H1 (cell line): ENCODE results near the gene C16orf54. TPM values are rescaled to one million over a fixed set of nuclear protein-coding genes. Genes with fewer than 3 reads are reported as not detected.
A peak's percentile ranks its signal among the peaks of the same experiment; 100 is the strongest.

Experiments
- CTCF ChIA-PET: fragments of 300-600 bp; sonication (Branson Sonifier 250); formaldehyde crosslinking; loops from one replicate; lab custom pipeline; 2021; ENCODE audit not compliant: partially characterized antibody; lab: Charles Lee
- POLR2A ChIA-PET: fragments of 300-600 bp; sonication (Branson Sonifier 250); formaldehyde crosslinking; loops from one replicate; lab custom pipeline; 2021; ENCODE audit warnings: inconsistent platforms; ENCODE audit not compliant: partially characterized antibody; lab: Charles Lee
- DNase-seq, 2 experiments: peaks; one replicate each; pipeline versions ENCODE4 v3.0.0 to v3.0.0-alpha.2; 2010 to 2022; ENCODE audit warnings: low spot score in 2 of 2, low read depth in 1 of 2, mixed read lengths in 1 of 2
- FAIRE-seq: peaks from 2 replicates; lab custom pipeline; 2011; peaks lifted over from hg19 to GRCh38; lab: Jason Lieb, UNC
- H2AFZ ChIP-seq: 2 replicates; pipeline ENCODE4 v1.8.1; 2012; ENCODE audit warnings: low read length, inconsistent platforms
- H2AK5ac ChIP-seq: 2 replicates; pipeline ENCODE4 v1.6.1; 2013; ENCODE audit warnings: low read depth, low read length
- H2BK120ac ChIP-seq: replicated peaks from 2 replicates; pipeline ENCODE3; 2013; ENCODE audit warnings: low read depth, low read length, inconsistent platforms
- H2BK12ac ChIP-seq: 2 replicates; pipeline ENCODE4 v1.6.1; 2013; ENCODE audit warnings: low read depth, low read length
- H2BK15ac ChIP-seq: 2 replicates; pipeline ENCODE4 v1.6.1; 2013; ENCODE audit warnings: low read length
- H2BK20ac ChIP-seq: 2 replicates; pipeline ENCODE4 v1.6.1; 2013; ENCODE audit warnings: low read length
- H2BK5ac ChIP-seq: 2 replicates; pipeline ENCODE4 v1.6.1; 2013; ENCODE audit warnings: low read depth, low read length
- H3K14ac ChIP-seq: 2 replicates; pipeline ENCODE4 v1.6.1; 2013; ENCODE audit warnings: inconsistent platforms; ENCODE audit not compliant: insufficient read length
- H3K18ac ChIP-seq: 2 replicates; pipeline ENCODE4 v1.6.1; 2013; ENCODE audit warnings: low read length; ENCODE audit errors: extremely low read depth
- H3K23ac ChIP-seq: 2 replicates; pipeline ENCODE4 v1.6.1; 2013; ENCODE audit warnings: inconsistent platforms; ENCODE audit not compliant: insufficient read length
- H3K23me2 ChIP-seq: 2 replicates; pipeline ENCODE4 v1.6.1; 2013; ENCODE audit warnings: low read depth, low read length
- H3K27ac ChIP-seq: 2 replicates; pipeline ENCODE4 v1.6.1; 2011; ENCODE audit warnings: low read depth, low read length, inconsistent platforms
- H3K27me3 ChIP-seq, 4 experiments: replicated peaks in 1 of 4; 1 replicate in 1 of 4; 2 replicates in 3 of 4; pipeline versions ENCODE4 v1.6.1 to v1.8.1; 2011 to 2013; ENCODE audit warnings: low read length in 3 of 4, mild to moderate bottlenecking in 3 of 4, inconsistent platforms in 2 of 4, mixed read lengths in 2 of 4, moderate library complexity in 1 of 4; ENCODE audit not compliant: control insufficient read depth in 3 of 4, insufficient read depth in 3 of 4; ENCODE audit errors: extremely low read depth in 1 of 4
- H3K36me3 ChIP-seq, 4 experiments: 2 replicates each; pipeline versions ENCODE4 v1.6.1 to v1.8.1; 2011 to 2013; ENCODE audit warnings: mild to moderate bottlenecking in 4 of 4, low read length in 3 of 4, moderate library complexity in 2 of 4, control low read depth in 1 of 4, inconsistent platforms in 1 of 4; ENCODE audit not compliant: insufficient read depth in 4 of 4, control insufficient read depth in 2 of 4
- H3K4ac ChIP-seq: replicated peaks from 2 replicates; pipeline ENCODE3; 2013; ENCODE audit warnings: low read length, low read depth, mixed read lengths, inconsistent platforms; ENCODE audit not compliant: insufficient read length
- H3K4me1 ChIP-seq, 4 experiments: replicated peaks in 1 of 4; 1 replicate in 1 of 4; 2 replicates in 3 of 4; pipeline versions ENCODE4 v1.6.1 to v1.8.1; 2011 to 2013; ENCODE audit warnings: low read length in 3 of 4, inconsistent platforms in 2 of 4, mixed read lengths in 1 of 4; ENCODE audit not compliant: insufficient read depth in 4 of 4, control insufficient read depth in 3 of 4
- H3K4me2 ChIP-seq, 2 experiments: 2 replicates each; pipeline versions ENCODE4 v1.6.1 to v1.8.1; 2011 to 2013; ENCODE audit warnings: low read depth in 2 of 2, low read length in 2 of 2, control low read depth in 1 of 2, inconsistent platforms in 1 of 2, mild to moderate bottlenecking in 1 of 2; ENCODE audit not compliant: insufficient read depth in 1 of 2
- H3K4me3 ChIP-seq, 4 experiments: fragments of 200-600, 300-600 bp in 1 of 4; sonication (generic), shearing (Covaris generic), sonication (Bioruptor Twin) in 1 of 4; 2 replicates each; pipeline versions ENCODE4 v1.5.1 to v1.8.1; 2011 to 2016; ENCODE audit warnings: low read length in 4 of 4, low read depth in 3 of 4, control low read depth in 2 of 4, inconsistent platforms in 2 of 4, mild to moderate bottlenecking in 2 of 4, mixed read lengths in 1 of 4, moderate library complexity in 1 of 4; ENCODE audit not compliant: insufficient read depth in 2 of 4; ENCODE audit errors: extremely low read depth in 1 of 4
- H3K56ac ChIP-seq: replicated peaks from 2 replicates; pipeline ENCODE3; 2013; ENCODE audit warnings: low read depth, mild to moderate bottlenecking, mixed read lengths, low read length, inconsistent platforms; ENCODE audit not compliant: insufficient read length
- H3K79me1 ChIP-seq: 2 replicates; pipeline ENCODE4 v1.6.1; 2013; ENCODE audit warnings: low read depth, low read length, control low read depth
- H3K79me2 ChIP-seq, 2 experiments: 2 replicates each; pipeline versions ENCODE4 v1.6.1 to v1.8.1; 2012 to 2013; ENCODE audit warnings: low read length in 2 of 2, mild to moderate bottlenecking in 2 of 2, inconsistent platforms in 1 of 2; ENCODE audit not compliant: insufficient read depth in 2 of 2, control insufficient read depth in 1 of 2
- H3K9ac ChIP-seq, 4 experiments: replicated peaks in 1 of 4; 1 replicate in 1 of 4; 2 replicates in 3 of 4; pipeline versions ENCODE4 v1.6.1 to v1.8.1; 2011 to 2013; ENCODE audit warnings: low read depth in 3 of 4, low read length in 3 of 4, control low read depth in 2 of 4, mild to moderate bottlenecking in 2 of 4, moderate library complexity in 2 of 4, inconsistent platforms in 1 of 4; ENCODE audit errors: extremely low read depth in 1 of 4
- H3K9me3 ChIP-seq, 2 experiments: 2 replicates each; pipeline versions ENCODE4 v1.6.1 to v1.8.1; 2012 to 2013; ENCODE audit warnings: mild to moderate bottlenecking in 2 of 2, moderate library complexity in 2 of 2, control low read depth in 1 of 2, inconsistent platforms in 1 of 2, low read depth in 1 of 2, low read length in 1 of 2, mixed read lengths in 1 of 2; ENCODE audit not compliant: insufficient read depth in 2 of 2
- H4K20me1 ChIP-seq, 2 experiments: replicated peaks in 1 of 2; 2 replicates each; pipeline versions ENCODE3 to v1.8.1; 2011 to 2013; ENCODE audit warnings: inconsistent platforms in 2 of 2, low read length in 2 of 2, mild to moderate bottlenecking in 1 of 2; ENCODE audit not compliant: insufficient read depth in 2 of 2, control insufficient read depth in 1 of 2
- H4K5ac ChIP-seq: 2 replicates; pipeline ENCODE4 v1.6.1; 2013; ENCODE audit warnings: low read length, low read depth, mixed read lengths, inconsistent platforms; ENCODE audit not compliant: insufficient read length
- H4K8ac ChIP-seq: 2 replicates; pipeline ENCODE4 v1.8.0; 2013; ENCODE audit warnings: mild to moderate bottlenecking, moderate library complexity, low read length, inconsistent platforms; ENCODE audit not compliant: insufficient read depth; ENCODE audit errors: extremely low read depth
- H4K91ac ChIP-seq: replicated peaks from 2 replicates; pipeline ENCODE3; 2013; ENCODE audit warnings: low read length, mixed read lengths, inconsistent platforms; ENCODE audit not compliant: insufficient read length
- BRCA1 ChIP-seq: IDR thresholded peaks from 2 replicates; pipeline ENCODE4 v1.6.1; 2012; ENCODE audit warnings: low read depth, low read length, improper control_type of control experiment
- CBX5 ChIP-seq: fragments of 300-800, 300-1000 bp; sonication (generic); IDR thresholded peaks from 2 replicates; pipeline ENCODE4 v1.7.1; 2016; ENCODE audit warnings: antibody characterized with exemption, low read length, low read depth
- EGR1 ChIP-seq: IDR thresholded peaks from 2 replicates; pipeline ENCODE4 v1.6.1; 2011; ENCODE audit warnings: low read depth, low read length, borderline replicate concordance
- KDM1A ChIP-seq: fragments of 200-600, 300-600 bp; sonication (generic); IDR thresholded peaks from 2 replicates; pipeline ENCODE4 v1.7.1; 2016; ENCODE audit warnings: mild to moderate bottlenecking, low read length, borderline replicate concordance
- POLR2AphosphoS5 ChIP-seq: IDR thresholded peaks from 2 replicates; pipeline ENCODE4 v1.6.1; 2011; ENCODE audit warnings: low read depth, low read length
- RAD21 ChIP-seq, 2 experiments: IDR thresholded peaks in 1 of 2; conservative IDR thresholded peaks in 1 of 2; 2 replicates each; pipeline ENCODE4 v1.6.1; 2011; ENCODE audit warnings: low read depth in 2 of 2, low read length in 2 of 2, improper control_type of control experiment in 1 of 2, inconsistent platforms in 1 of 2, mild to moderate bottlenecking in 1 of 2, moderate library complexity in 1 of 2
- WGBS, 2 experiments: shearing (Covaris generic) in 1 of 2; methylation state at CpG; one replicate each; pipeline versions ENCODE4 v1.1.6 to v1.1.7; 2013 to 2015; ENCODE audit warnings: low lambda C conversion rate in 2 of 2, mixed read lengths in 2 of 2, inconsistent platforms in 1 of 2, low coverage in 1 of 2, missing lambda C conversion rate in 1 of 2; ENCODE audit not compliant: insufficient replicate concordance in 2 of 2, insufficient coverage in 1 of 2, insufficient read length in 1 of 2; ENCODE audit errors: extremely low coverage in 1 of 2, missing lambda C conversion rate in 1 of 2; 5-methylcytosine and 5-hydroxymethylcytosine counted together
- polyA plus RNA-seq, 7 experiments: library from polyadenylated mRNA; depleted of rRNA in 3 of 7; stranded (reverse) in 5 of 7; unstranded in 2 of 7; fragments of >200 nt in 5 of 7; fragments of 200-250 nt in 2 of 7; gene quantifications; 1 replicate in 5 of 7; 2 replicates in 1 of 7; 4 replicates in 1 of 7; pipeline versions ENCODE4 v1.2.1 to v1.2.3, GENCODE V29; 2011 to 2013; ENCODE audit warnings: missing spikeins in 2 of 7, mixed read lengths in 2 of 7
- total RNA-seq: library from RNA; stranded (reverse); fragmentation: NEBNext Ultra II Directional; extraction: Animal tissue kit (Norgen Biotek cat#: 25700); gene quantifications from 2 replicates; pipeline ENCODE4 v1.2.1, GENCODE V29; 2021
- TF ChIP-seq, protein P1 (sequence below): IDR thresholded peaks from 2 replicates; pipeline ENCODE4 v1.6.1; 2012; ENCODE audit warnings: low read length, inconsistent platforms

Gene C16orf54
- total and polyA plus RNA-seq, 2 of the 8 experiments (the other 6 are each of a cell fraction or from before 2014, with no cell fraction given) = not detected

DNA sequence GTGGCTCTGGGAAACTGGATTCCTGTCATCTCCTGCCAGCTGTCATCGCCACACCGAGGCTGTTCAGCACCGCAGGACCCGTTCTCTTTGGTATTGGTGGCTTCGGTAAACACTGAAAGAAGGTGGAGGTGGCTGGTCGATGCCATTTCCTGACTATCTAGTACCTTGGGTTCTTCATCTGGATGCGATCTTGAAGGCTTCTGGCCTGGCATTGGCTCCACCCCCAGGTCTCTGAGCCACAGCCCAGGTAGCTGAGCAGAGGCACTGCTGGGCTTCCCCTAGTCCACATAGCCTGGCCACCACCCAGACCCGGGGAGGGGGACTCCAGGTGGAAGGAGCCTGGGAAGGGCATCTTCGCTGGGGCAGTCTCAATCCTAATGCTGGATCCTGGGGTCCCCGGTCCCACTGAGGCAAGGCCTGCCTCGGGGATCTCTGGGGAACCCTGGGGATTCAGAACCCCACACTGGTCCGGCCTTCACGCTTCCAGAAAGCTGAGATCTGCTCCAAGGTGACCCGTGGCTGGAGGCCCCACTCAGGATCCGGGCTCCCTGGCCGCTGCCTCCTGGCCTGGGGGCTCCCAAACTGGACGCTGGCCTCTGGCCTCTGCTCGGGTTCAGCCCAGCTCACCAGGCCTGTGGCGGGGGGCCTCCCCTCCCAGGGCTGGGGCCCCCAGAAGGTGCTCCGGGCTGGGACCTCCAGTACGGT is 1.8 kb downstream of the C16orf54 start:
- Histone ChIP-seq H3K4ac (no peak overlapping the region), H2BK15ac (no peak overlapping the region), H3K36me3 (peaks cover 0 to 8% (median 0%) of the 10 kb centered on the region in 4 experiments; a peak in 2 of 8 replicates), H3K79me2 (no peaks in the 10 kb centered on the region), H4K91ac (no peak overlapping the region), H3K56ac (no peak overlapping the region), H2BK20ac (no peak overlapping the region), H4K5ac (no peak overlapping the region), H2AK5ac (no peak overlapping the region), H2BK5ac (no peak overlapping the region), H2AFZ (no peak overlapping the region), H3K9me3 (peaks cover 8 to 9% of the 10 kb centered on the region in 2 experiments; a peak in 2 of 4 replicates), H3K27me3 (no peaks in the 10 kb centered on the region), H4K8ac (no peak overlapping the region), H3K4me3 (no peak overlapping the region), H3K23me2 (peaks cover 3% of the 10 kb centered on the region; the same call in 1 of the 2 replicates), H3K14ac (no peak overlapping the region), H2BK12ac (no peak overlapping the region), H3K4me2 (no peak overlapping the region), H3K9ac (no peak overlapping the region; a peak in 1 of 7 replicates), H4K20me1 (peaks cover 12 to 18% of the 10 kb centered on the region in 2 experiments), H3K79me1 (0 out of 2 replicates have a peak, but pooled peaks cover 2% of the 10 kb centered on the region), H3K18ac (no peak overlapping the region), H2BK120ac (no peak overlapping the region), H3K4me1 (peaks cover 0 to 4% (median 2%) of the 10 kb centered on the region in 4 experiments; a peak in 4 of 7 replicates), H3K27ac (no peak overlapping the region), H3K23ac (no peak overlapping the region)
- WGBS, 2 experiments = 88% methylated on average over 21 of the region's 21 CpGs; no CpG with 5 or more reads in 1 of the 2 experiments
- POLR2A ChIA-PET = interaction anchor here (0.8 to 4.0 kb wide), 16 partner anchors 10 to 61 kb away, joined by 3 to 25 read pairs (median 6); partner anchors contain the start of genes KIF22 and ZG16
- FAIRE-seq (no peak), DNase-seq (peak in 1 of 2 experiments; percentile 66)
- CTCF ChIA-PET = interaction anchor here (1.2 to 1.7 kb wide), 4 partner anchors 23 to 52 kb away, joined by 3 to 5 read pairs (median 3); no protein-coding TSS in a partner anchor
- TF ChIP-seq POLR2AphosphoS5 (peak; percentile 3; the same call in 1 of the 2 replicates), KDM1A (no peak), CBX5 (no peak), BRCA1 (no peak), EGR1 (no peak), RAD21 (IDR thresholded peaks at IDR 0.05 in 1 of 2, conservative IDR thresholded peaks at IDR 0.05 in 1 of 2; ENCODE audit: low read depth in 2 of 2, low read length in 2 of 2) (no peak)
- TF ChIP-seq, protein P1, sequence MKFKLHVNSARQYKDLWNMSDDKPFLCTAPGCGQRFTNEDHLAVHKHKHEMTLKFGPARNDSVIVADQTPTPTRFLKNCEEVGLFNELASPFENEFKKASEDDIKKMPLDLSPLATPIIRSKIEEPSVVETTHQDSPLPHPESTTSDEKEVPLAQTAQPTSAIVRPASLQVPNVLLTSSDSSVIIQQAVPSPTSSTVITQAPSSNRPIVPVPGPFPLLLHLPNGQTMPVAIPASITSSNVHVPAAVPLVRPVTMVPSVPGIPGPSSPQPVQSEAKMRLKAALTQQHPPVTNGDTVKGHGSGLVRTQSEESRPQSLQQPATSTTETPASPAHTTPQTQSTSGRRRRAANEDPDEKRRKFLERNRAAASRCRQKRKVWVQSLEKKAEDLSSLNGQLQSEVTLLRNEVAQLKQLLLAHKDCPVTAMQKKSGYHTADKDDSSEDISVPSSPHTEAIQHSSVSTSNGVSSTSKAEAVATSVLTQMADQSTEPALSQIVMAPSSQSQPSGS = no peak
